Adrenal gland (tissue), 5 donors: Measurements from ENCODE around the gene AGPAT2.

Source experiments
- CTCF ChIP-seq, 6 experiments: fragments of 450-650 bp in 4 of 6; fragments of 200-600 bp in 2 of 6; sonication (generic) in 1 of 6; IDR thresholded peaks; 1 replicate in 5 of 6; 2 replicates in 1 of 6; pipeline versions ENCODE4 v1.5.1 to v1.8.0; 2016 to 2021; ENCODE audit warnings: antibody characterized with exemption in 6 of 6, mild to moderate bottlenecking in 2 of 6, moderate library complexity in 1 of 6
- POLR2A ChIP-seq, 2 donors: fragments of 450-650 bp; IDR thresholded peaks; one replicate each; pipeline ENCODE4 v1.6.1; 2017; ENCODE audit warnings: antibody characterized with exemption in 2 of 2, mild to moderate bottlenecking in 2 of 2, moderate library complexity in 1 of 2
- donor health status: DM: no; HTN: no; CAD: no.

DNA sequence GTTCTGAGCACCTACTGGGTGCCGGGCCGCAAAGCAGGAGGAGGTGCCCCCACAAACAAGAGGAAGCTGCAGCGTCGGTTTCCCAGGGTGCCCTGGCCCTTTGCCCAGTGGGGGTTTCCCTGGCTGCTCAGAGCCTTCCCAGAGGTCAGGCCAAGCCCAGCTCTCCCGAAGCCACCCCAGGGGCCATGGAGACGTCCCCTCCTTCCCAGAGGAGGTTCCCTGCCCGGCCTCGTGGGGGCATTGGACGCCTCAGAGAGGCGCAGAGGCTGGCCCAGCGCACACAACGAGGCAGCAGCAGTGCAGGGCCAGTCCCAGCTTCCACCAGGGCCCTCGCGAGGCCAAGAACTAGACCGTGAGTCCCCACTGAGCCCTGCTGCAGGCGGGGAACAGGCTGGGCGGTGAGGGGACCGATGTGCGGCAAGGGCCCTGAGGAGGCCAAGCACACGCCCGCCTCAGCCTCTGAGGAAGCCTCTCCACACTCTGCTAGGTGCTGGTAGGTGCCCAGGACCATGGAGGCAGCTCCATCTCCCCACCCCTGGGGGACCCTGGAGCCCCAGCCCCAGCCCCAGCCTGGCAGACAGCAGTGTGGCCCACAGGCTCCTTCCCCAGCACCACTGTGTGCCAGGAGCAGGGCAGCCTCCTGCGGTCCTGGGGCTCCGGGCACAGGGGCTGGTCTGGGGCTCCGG, 32.1 kb upstream of the AGPAT2 start:
- TF ChIP-seq CTCF (IDR thresholded peaks at IDR 0.05), result no peak
- TF ChIP-seq POLR2A (IDR thresholded peaks at IDR 0.05), result no peak
